Measurements from ENCODE around the gene OTOL1.

OTOL1 gene

GRCh38 chr3:161496508-161496907 lies at the start of gene OTOL1:
Gene OTOL1, plus strand, starts transcription at chr3:161496808. Its CDS starts 0 bp downstream, at chr3:161496808.
- TF ChIP-seq, protein P1, sequence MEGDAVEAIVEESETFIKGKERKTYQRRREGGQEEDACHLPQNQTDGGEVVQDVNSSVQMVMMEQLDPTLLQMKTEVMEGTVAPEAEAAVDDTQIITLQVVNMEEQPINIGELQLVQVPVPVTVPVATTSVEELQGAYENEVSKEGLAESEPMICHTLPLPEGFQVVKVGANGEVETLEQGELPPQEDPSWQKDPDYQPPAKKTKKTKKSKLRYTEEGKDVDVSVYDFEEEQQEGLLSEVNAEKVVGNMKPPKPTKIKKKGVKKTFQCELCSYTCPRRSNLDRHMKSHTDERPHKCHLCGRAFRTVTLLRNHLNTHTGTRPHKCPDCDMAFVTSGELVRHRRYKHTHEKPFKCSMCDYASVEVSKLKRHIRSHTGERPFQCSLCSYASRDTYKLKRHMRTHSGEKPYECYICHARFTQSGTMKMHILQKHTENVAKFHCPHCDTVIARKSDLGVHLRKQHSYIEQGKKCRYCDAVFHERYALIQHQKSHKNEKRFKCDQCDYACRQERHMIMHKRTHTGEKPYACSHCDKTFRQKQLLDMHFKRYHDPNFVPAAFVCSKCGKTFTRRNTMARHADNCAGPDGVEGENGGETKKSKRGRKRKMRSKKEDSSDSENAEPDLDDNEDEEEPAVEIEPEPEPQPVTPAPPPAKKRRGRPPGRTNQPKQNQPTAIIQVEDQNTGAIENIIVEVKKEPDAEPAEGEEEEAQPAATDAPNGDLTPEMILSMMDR (IDR thresholded peaks at IDR 0.05; ENCODE audit: borderline replicate concordance, insufficient read depth, low read depth, low read length), result no peak
- no peak within 1 kb of the TSS for H3K4me3 ChIP-seq (ENCODE audit: low read depth, low read length)

- H3K4me3 ChIP-seq (ENCODE audit: low read depth, low read length), result no peak overlapping the region
- TF ChIP-seq, protein P1 (IDR thresholded peaks at IDR 0.05; ENCODE audit: borderline replicate concordance, insufficient read depth, low read depth, low read length), result no peak
Observed at GRCh38 chr3:161449785-161450184, 46.8 kb upstream of the OTOL1 start.

DNA sequence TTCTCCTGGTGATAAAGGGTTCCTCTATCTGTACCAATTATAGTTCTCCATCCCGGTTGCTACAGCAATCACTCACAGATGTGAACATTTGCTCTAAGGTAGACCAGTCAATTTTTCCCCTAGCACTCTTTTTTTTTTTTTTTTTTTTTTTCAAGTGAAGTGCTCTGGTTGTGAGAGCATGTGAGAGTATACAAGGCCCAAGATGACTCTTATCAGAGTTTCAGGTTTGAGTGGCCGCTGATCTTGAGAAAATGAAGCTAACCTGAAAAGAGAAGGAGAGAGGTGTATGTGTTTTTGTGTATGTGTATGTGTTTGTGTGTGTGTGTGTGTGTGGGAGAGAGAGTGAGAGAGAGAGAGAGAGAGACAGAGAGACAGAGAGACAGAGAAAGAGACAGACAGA lies 44.4 kb upstream of the OTOL1 start:
- no peak overlapping the region for H3K4me3 ChIP-seq (ENCODE audit: low read depth, low read length)
- TF ChIP-seq, protein P1 (IDR thresholded peaks at IDR 0.05; ENCODE audit: borderline replicate concordance, insufficient read depth, low read depth, low read length), result no peak

DNA sequence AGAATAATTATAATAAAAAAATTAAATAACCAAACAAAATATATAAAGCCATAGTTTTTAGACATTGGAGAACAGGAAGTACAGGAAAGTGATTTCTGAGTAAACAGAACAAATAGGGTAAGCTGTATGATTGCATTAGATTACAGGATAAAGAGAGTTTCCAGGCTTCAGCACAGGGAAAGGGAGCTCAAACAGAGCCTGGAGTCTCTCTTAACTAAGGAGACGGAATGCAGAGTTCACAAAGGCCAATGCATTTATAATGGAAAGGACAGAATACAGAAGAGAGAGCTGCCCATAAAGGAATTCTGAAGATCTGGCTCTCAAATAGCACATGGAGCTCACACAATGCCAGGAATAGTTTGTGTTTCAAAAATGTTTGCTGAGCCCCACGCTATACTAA lies 42.0 kb upstream of the OTOL1 start:
- TF ChIP-seq, protein P1 (IDR thresholded peaks at IDR 0.05; ENCODE audit: borderline replicate concordance, insufficient read depth, low read depth, low read length), result no peak
- H3K4me3 ChIP-seq (ENCODE audit: low read depth, low read length), result no peak overlapping the region

GRCh38 chr3:161455962-161456361 lies 40.6 kb upstream of the OTOL1 start:
- TF ChIP-seq, protein P1 (IDR thresholded peaks at IDR 0.05; ENCODE audit: borderline replicate concordance, insufficient read depth, low read depth, low read length), result no peak
- no peak overlapping the region for H3K4me3 ChIP-seq (ENCODE audit: low read depth, low read length)

- no peak overlapping the region for H3K4me3 ChIP-seq (ENCODE audit: low read depth, low read length)
- TF ChIP-seq, protein P1 (IDR thresholded peaks at IDR 0.05; ENCODE audit: borderline replicate concordance, insufficient read depth, low read depth, low read length), result no peak
Observed at GRCh38 chr3:161462138-161462537, 34.5 kb upstream of the OTOL1 start.

DNA sequence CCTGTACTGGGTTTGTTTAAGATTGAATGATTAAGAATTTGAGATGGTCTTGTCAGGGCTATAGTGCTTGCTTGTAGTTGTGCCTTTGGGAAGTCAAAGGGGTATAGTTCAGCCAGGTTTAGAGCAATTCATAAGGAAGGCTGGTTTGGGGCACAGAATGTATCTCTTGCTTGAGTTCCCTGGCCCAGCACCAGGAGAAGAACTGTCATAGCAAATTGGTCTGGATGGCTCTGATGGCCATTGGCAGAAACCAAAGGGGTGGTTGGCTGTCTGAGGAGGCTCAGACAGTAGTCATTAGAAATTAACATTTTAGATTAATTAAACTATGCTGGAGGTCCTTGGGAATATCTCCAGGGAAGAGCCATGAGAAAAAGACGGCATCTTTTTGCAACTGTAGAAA lies 25.4 kb upstream of the OTOL1 start:
- H3K4me3 ChIP-seq (ENCODE audit: low read depth, low read length), result no peak overlapping the region
- TF ChIP-seq, protein P1 (IDR thresholded peaks at IDR 0.05; ENCODE audit: borderline replicate concordance, insufficient read depth, low read depth, low read length), result no peak
